ENCODE data around the gene MS4A1. TPM values are rescaled to one million over a fixed set of nuclear protein-coding genes. Genes with fewer than 3 reads are reported as not detected.

The MS4A1 gene
- total RNA-seq, 1 experiment from 2014 or later = not detected

GRCh38 chr11:60482361-60482760 is 26.7 kb downstream of the MS4A1 start:
- no peak overlapping the region for H2BK120ac ChIP-seq (ENCODE audit: low read depth, low read length, poor library complexity, severe bottlenecking)
- no peak overlapping the region for H3K14ac ChIP-seq (ENCODE audit: insufficient read depth, low read length)
- no peak overlapping the region for H2BK5ac ChIP-seq (ENCODE audit: insufficient read length, low read length)
- H3K27me3 ChIP-seq (ENCODE audit: insufficient read depth, low read length) = no peaks in the 10 kb centered on the region
- H3K4me3 Mint-ChIP-seq = no peak overlapping the region
- H3K4me1 Mint-ChIP-seq = peaks cover 3% of the 10 kb centered on the region in 2 experiments; a peak in 3 of 4 replicates
- H3K23ac ChIP-seq (ENCODE audit: insufficient read length, low read depth, low read length) = no peak overlapping the region
- H3K23me2 ChIP-seq (ENCODE audit: insufficient read length, low read depth, low read length, poor library complexity, severe bottlenecking) = no peaks in the 10 kb centered on the region
- no peaks in the 10 kb centered on the region for H3K79me1 ChIP-seq (ENCODE audit: insufficient read depth, low read depth, low read length, poor library complexity, severe bottlenecking)
- no peak for DNase-seq
- no peak overlapping the region for H2AK5ac ChIP-seq (ENCODE audit: insufficient read length, low read length)
- no peak overlapping the region for H2BK20ac ChIP-seq (ENCODE audit: low read depth, low read length, poor library complexity, severe bottlenecking)
- H3K9me3 Mint-ChIP-seq = no peaks in the 10 kb centered on the region; a peak in 1 of 5 replicates
- H3K18ac ChIP-seq (ENCODE audit: insufficient read length, low read depth, low read length) = no peak overlapping the region
- no peak overlapping the region for H4K91ac ChIP-seq (ENCODE audit: insufficient read length, low read depth, low read length)
- H3K27ac Mint-ChIP-seq = no peak overlapping the region
- no peak overlapping the region for H4K8ac ChIP-seq (replicated peaks; ENCODE audit: insufficient read length, low read depth, low read length)
- no peak overlapping the region for H3K27ac ChIP-seq (ENCODE audit: insufficient read length, low read depth, low read length)
- WGBS (ENCODE audit: extremely low coverage, insufficient read length, low lambda C conversion rate) = no CpG with 5 or more reads among the region's 2 CpGs
- no peak overlapping the region for H3K4me2 ChIP-seq (ENCODE audit: insufficient read depth, insufficient read length, low read length)
- no peak overlapping the region for H3K9ac ChIP-seq (ENCODE audit: extremely low read depth, insufficient read length, low read length)
- H2AFZ ChIP-seq (ENCODE audit: low read length) = no peak overlapping the region
- H4K20me1 ChIP-seq (ENCODE audit: control insufficient read depth, insufficient read depth, insufficient read length) = no peaks in the 10 kb centered on the region
- H2BK12ac ChIP-seq (ENCODE audit: insufficient read length, low read depth, low read length) = no peak overlapping the region
- H3T11ph ChIP-seq (ENCODE audit: low read length) = no peak overlapping the region
- no peaks in the 10 kb centered on the region for H3K4me1 ChIP-seq (ENCODE audit: insufficient read depth, low read length)
- no peak for TF ChIP-seq CTCF (conservative IDR thresholded peaks at IDR 0.05)
- no peaks in the 10 kb centered on the region for H3K36me3 Mint-ChIP-seq (ENCODE audit: insufficient read depth in 1 of 3, low read depth in 3 of 3)
- H3K4ac ChIP-seq (ENCODE audit: low read depth, low read length) = no peak overlapping the region
- H4K5ac ChIP-seq (ENCODE audit: insufficient read length, low read depth, low read length) = no peak overlapping the region
- H3K56ac ChIP-seq (ENCODE audit: insufficient read length, low read depth, low read length) = no peak overlapping the region
- no peaks in the 10 kb centered on the region; the same call in 1 of the 2 replicates for H3K27me3 Mint-ChIP-seq (ENCODE audit: low read depth)
- H3K79me2 ChIP-seq (ENCODE audit: insufficient read depth, low read length) = no peaks in the 10 kb centered on the region
- no peak overlapping the region for H2BK15ac ChIP-seq (ENCODE audit: low read depth, low read length)
- H3K9me3 ChIP-seq (ENCODE audit: control insufficient read depth, low read depth, low read length) = no peaks in the 10 kb centered on the region

Data from H9 (cell line).